Skeletal muscle satellite cell (primary cell): ENCODE data around the gene DSTN.

Source experiments
- H3K27me3 ChIP-seq: 2 replicates; pipeline ENCODE4 v1.7.0; 2013; ENCODE audit warnings: low read length; ENCODE audit not compliant: control insufficient read depth, insufficient read depth
- H3K36me3 ChIP-seq: 2 replicates; pipeline ENCODE4 v1.7.0; 2013; ENCODE audit warnings: mild to moderate bottlenecking, control low read depth, low read length; ENCODE audit not compliant: insufficient read depth
- H3K4me1 ChIP-seq: 2 replicates; pipeline ENCODE4 v1.7.0; 2013; ENCODE audit warnings: low read length; ENCODE audit not compliant: control insufficient read depth, insufficient read depth
- H3K4me2 ChIP-seq: 2 replicates; pipeline ENCODE4 v1.7.0; 2013; ENCODE audit warnings: mild to moderate bottlenecking, low read length
- H3K4me3 ChIP-seq: 2 replicates; pipeline ENCODE4 v1.7.0; 2013; ENCODE audit warnings: low read length
- H3K9ac ChIP-seq: 2 replicates; pipeline ENCODE4 v1.7.0; 2013; ENCODE audit warnings: mild to moderate bottlenecking, low read depth, low read length, moderate library complexity
- H3K9me3 ChIP-seq: replicated peaks from 2 replicates; pipeline ENCODE4 v1.7.0; 2013; ENCODE audit warnings: mild to moderate bottlenecking, control low read depth, low read length

The DSTN gene

GRCh38 chr20:17533396-17533795 lies 36.5 kb upstream of the DSTN start:
- H3K4me1 ChIP-seq = peaks cover 20% of the 10 kb centered on the region
- H3K36me3 ChIP-seq = no peaks in the 10 kb centered on the region
- no peaks in the 10 kb centered on the region for H3K9me3 ChIP-seq
- no peak overlapping the region for H3K9ac ChIP-seq
- H3K27me3 ChIP-seq = peaks cover 4% of the 10 kb centered on the region
- H3K4me2 ChIP-seq = no peak overlapping the region
- no peak overlapping the region for H3K4me3 ChIP-seq

- Histone ChIP-seq H3K4me1 (peaks cover 20% of the 10 kb centered on the region), H3K4me2 (no peak overlapping the region), H3K9ac (no peak overlapping the region), H3K9me3 (no peaks in the 10 kb centered on the region), H3K27me3 (peaks cover 4% of the 10 kb centered on the region), H3K36me3 (no peaks in the 10 kb centered on the region), H3K4me3 (no peak overlapping the region)
Measured at GRCh38 chr20:17534077-17534476, 35.8 kb upstream of the DSTN start.

GRCh38 chr20:17536944-17537444 lies 32.9 kb upstream of the DSTN start:
- no peak overlapping the region for H3K4me3 ChIP-seq
- no peaks in the 10 kb centered on the region for H3K9me3 ChIP-seq
- no peak overlapping the region for H3K9ac ChIP-seq
- no peak overlapping the region for H3K4me2 ChIP-seq
- H3K36me3 ChIP-seq = no peaks in the 10 kb centered on the region
- H3K27me3 ChIP-seq = no peaks in the 10 kb centered on the region
- H3K4me1 ChIP-seq = peaks cover 14% of the 10 kb centered on the region

GRCh38 chr20:17537959-17538358 lies 31.9 kb upstream of the DSTN start:
- H3K4me3 ChIP-seq = no peak overlapping the region
- H3K9me3 ChIP-seq = no peaks in the 10 kb centered on the region
- H3K36me3 ChIP-seq = no peaks in the 10 kb centered on the region
- H3K27me3 ChIP-seq = no peaks in the 10 kb centered on the region
- H3K9ac ChIP-seq = no peak overlapping the region
- no peak overlapping the region for H3K4me2 ChIP-seq
- H3K4me1 ChIP-seq = peaks cover 22% of the 10 kb centered on the region

- Histone ChIP-seq H3K9ac (no peak overlapping the region), H3K27me3 (no peaks in the 10 kb centered on the region), H3K9me3 (no peaks in the 10 kb centered on the region)
Measured at GRCh38 chr20:17538517-17539170, 31.2 kb upstream of the DSTN start.

GRCh38 chr20:17541596-17541995 lies 28.3 kb upstream of the DSTN start:
- no peak overlapping the region for H3K4me2 ChIP-seq
- H3K4me3 ChIP-seq = no peak overlapping the region
- peaks cover 32% of the 10 kb centered on the region for H3K4me1 ChIP-seq
- no peaks in the 10 kb centered on the region for H3K27me3 ChIP-seq
- no peaks in the 10 kb centered on the region for H3K9me3 ChIP-seq
- H3K36me3 ChIP-seq = no peaks in the 10 kb centered on the region
- H3K9ac ChIP-seq = no peak overlapping the region

More at GRCh38 chr20:17538517-17539170, 31.2 kb upstream of the DSTN start:
- no peaks in the 10 kb centered on the region for H3K36me3 ChIP-seq
- H3K4me3 ChIP-seq = no peak overlapping the region
- no peak overlapping the region for H3K4me2 ChIP-seq
- peaks cover 23% of the 10 kb centered on the region for H3K4me1 ChIP-seq

- Histone ChIP-seq H3K4me2 (no peak overlapping the region), H3K27me3 (no peaks in the 10 kb centered on the region), H3K9ac (no peak overlapping the region), H3K4me1 (peaks cover 32% of the 10 kb centered on the region), H3K4me3 (no peak overlapping the region), H3K9me3 (no peaks in the 10 kb centered on the region), H3K36me3 (no peaks in the 10 kb centered on the region)
Measured at GRCh38 chr20:17541996-17542395, 27.9 kb upstream of the DSTN start.

GRCh38 chr20:17542481-17542880 lies 27.4 kb upstream of the DSTN start:
- H3K9me3 ChIP-seq = no peaks in the 10 kb centered on the region
- no peaks in the 10 kb centered on the region for H3K27me3 ChIP-seq
- peak overlapping the region; percentile 69 for H3K9ac ChIP-seq
- H3K4me2 ChIP-seq = peak overlapping the region; percentile 69
- H3K4me1 ChIP-seq = peaks cover 32% of the 10 kb centered on the region
- H3K4me3 ChIP-seq = no peak overlapping the region
- H3K36me3 ChIP-seq = no peaks in the 10 kb centered on the region

GRCh38 chr20:17542993-17543412 lies 26.9 kb upstream of the DSTN start:
- Histone ChIP-seq H3K27me3 (no peaks in the 10 kb centered on the region), H3K9me3 (no peaks in the 10 kb centered on the region), H3K9ac (peak overlapping the region; percentile 69), H3K4me2 (peak overlapping the region; percentile 69), H3K4me1 (peaks cover 32% of the 10 kb centered on the region), H3K36me3 (no peaks in the 10 kb centered on the region), H3K4me3 (peak overlapping the region; percentile 41)

GRCh38 chr20:17543531-17544131 lies 26.2 kb upstream of the DSTN start:
- Histone ChIP-seq H3K9me3 (no peaks in the 10 kb centered on the region), H3K9ac (peak overlapping the region; percentile 69), H3K36me3 (no peaks in the 10 kb centered on the region), H3K4me3 (peak overlapping the region; percentile 41), H3K27me3 (no peaks in the 10 kb centered on the region), H3K4me2 (peak overlapping the region; percentile 69), H3K4me1 (peaks cover 32% of the 10 kb centered on the region)

GRCh38 chr20:17545127-17545526 lies 24.7 kb upstream of the DSTN start:
- Histone ChIP-seq H3K4me1 (peaks cover 32% of the 10 kb centered on the region), H3K4me2 (no peak overlapping the region), H3K36me3 (no peaks in the 10 kb centered on the region), H3K9me3 (no peaks in the 10 kb centered on the region), H3K9ac (no peak overlapping the region), H3K4me3 (no peak overlapping the region), H3K27me3 (no peaks in the 10 kb centered on the region)

- Histone ChIP-seq H3K4me1 (peaks cover 5% of the 10 kb centered on the region), H3K27me3 (no peaks in the 10 kb centered on the region), H3K4me3 (no peak overlapping the region), H3K4me2 (no peak overlapping the region), H3K36me3 (no peaks in the 10 kb centered on the region), H3K9ac (no peak overlapping the region), H3K9me3 (no peaks in the 10 kb centered on the region)
Measured at GRCh38 chr20:17549131-17549530, 20.7 kb upstream of the DSTN start.
